ENCODE data around the gene GNB5.
"Not testable (repeated sequence)": the region's sequence is repeated elsewhere in the genome, so short reads cannot be mapped to it uniquely, and the experiment has no call there.

Gene GNB5

GRCh38 chr15:52097180-52097579 is 94.0 kb downstream of the GNB5 start:
- Histone ChIP-seq H3K36me3 (ENCODE audit: control insufficient read depth in 5 of 5, insufficient read depth in 5 of 5, low read length in 5 of 5) (no peaks in the 10 kb centered on the region), H3K27ac (ENCODE audit: low read depth, low read length) (peak overlapping the region; percentile 48), H3K9ac (ENCODE audit: low read length in 5 of 5) (no peak overlapping the region), H3K27me3 (ENCODE audit: control insufficient read depth in 5 of 5, insufficient read depth in 4 of 5, low read length in 5 of 5) (no peaks in the 10 kb centered on the region), H3K4me3 (ENCODE audit: low read depth in 1 of 5, low read length in 5 of 5) (no peak overlapping the region), H3K9me3 (ENCODE audit: control insufficient read depth in 5 of 5, low read length in 5 of 5) (no peaks in the 10 kb centered on the region), H3K4me1 (ENCODE audit: control insufficient read depth in 5 of 5, insufficient read depth in 5 of 5, low read length in 5 of 5) (peaks cover 12 to 38% (median 36%) of the 10 kb centered on the region in 5 donors)

- not testable (repeated sequence) for H3K9ac ChIP-seq (ENCODE audit: low read length in 5 of 5); H3K27me3 ChIP-seq (ENCODE audit: control insufficient read depth in 5 of 5, insufficient read depth in 4 of 5, low read length in 5 of 5); H3K9me3 ChIP-seq (ENCODE audit: control insufficient read depth in 5 of 5, low read length in 5 of 5); H3K4me3 ChIP-seq (ENCODE audit: low read depth in 1 of 5, low read length in 5 of 5); H3K36me3 ChIP-seq (ENCODE audit: control insufficient read depth in 5 of 5, insufficient read depth in 5 of 5, low read length in 5 of 5)
- peak overlapping the region; percentile 48 for H3K27ac ChIP-seq (ENCODE audit: low read depth, low read length)
- H3K4me1 ChIP-seq (ENCODE audit: control insufficient read depth in 5 of 5, insufficient read depth in 5 of 5, low read length in 5 of 5), result peaks cover 12 to 38% (median 32%) of the 10 kb centered on the region in 5 donors
These were observed 94.7 kb downstream of the GNB5 start for GRCh38 chr15:52096536-52096935.

GRCh38 chr15:52095597-52096262 is 95.5 kb downstream of the GNB5 start:
- no peaks in the 10 kb centered on the region for H3K27me3 ChIP-seq (ENCODE audit: control insufficient read depth in 5 of 5, insufficient read depth in 4 of 5, low read length in 5 of 5)
- peak overlapping the region; percentile 78 for H3K27ac ChIP-seq (ENCODE audit: low read depth, low read length)
- no peak overlapping the region for H3K9ac ChIP-seq (ENCODE audit: low read length in 5 of 5)
- H3K36me3 ChIP-seq (ENCODE audit: control insufficient read depth in 5 of 5, insufficient read depth in 5 of 5, low read length in 5 of 5), result no peaks in the 10 kb centered on the region
- H3K9me3 ChIP-seq (ENCODE audit: control insufficient read depth in 5 of 5, low read length in 5 of 5), result no peaks in the 10 kb centered on the region
- H3K4me3 ChIP-seq (ENCODE audit: low read depth in 1 of 5, low read length in 5 of 5), result no peak overlapping the region
- H3K4me1 ChIP-seq (ENCODE audit: control insufficient read depth in 5 of 5, insufficient read depth in 5 of 5, low read length in 5 of 5), result peaks cover 12 to 40% (median 28%) of the 10 kb centered on the region in 5 donors

GRCh38 chr15:52094811-52095584 is 96.2 kb downstream of the GNB5 start:
- Histone ChIP-seq H3K36me3 (ENCODE audit: control insufficient read depth in 5 of 5, insufficient read depth in 5 of 5, low read length in 5 of 5) (no peaks in the 10 kb centered on the region), H3K9me3 (ENCODE audit: control insufficient read depth in 5 of 5, low read length in 5 of 5) (peaks cover 0 to 5% (median 3%) of the 10 kb centered on the region in 5 donors), H3K27ac (ENCODE audit: low read depth, low read length) (peak overlapping the region; percentile 78), H3K27me3 (ENCODE audit: control insufficient read depth in 5 of 5, insufficient read depth in 4 of 5, low read length in 5 of 5) (no peaks in the 10 kb centered on the region), H3K4me3 (ENCODE audit: low read depth in 1 of 5, low read length in 5 of 5) (no peak overlapping the region), H3K9ac (ENCODE audit: low read length in 5 of 5) (peak overlapping the region in 1 of 5 donors; percentile 25), H3K4me1 (ENCODE audit: control insufficient read depth in 5 of 5, insufficient read depth in 5 of 5, low read length in 5 of 5) (peaks cover 12 to 40% (median 28%) of the 10 kb centered on the region in 5 donors)

GRCh38 chr15:52093539-52094510 is 97.4 kb downstream of the GNB5 start:
- H3K27me3 ChIP-seq (ENCODE audit: control insufficient read depth in 5 of 5, insufficient read depth in 4 of 5, low read length in 5 of 5), result no peaks in the 10 kb centered on the region
- H3K9me3 ChIP-seq (ENCODE audit: control insufficient read depth in 5 of 5, low read length in 5 of 5), result peaks cover 0 to 5% (median 3%) of the 10 kb centered on the region in 5 donors
- H3K36me3 ChIP-seq (ENCODE audit: control insufficient read depth in 5 of 5, insufficient read depth in 5 of 5, low read length in 5 of 5), result no peaks in the 10 kb centered on the region
- peaks cover 12 to 40% (median 28%) of the 10 kb centered on the region in 5 donors for H3K4me1 ChIP-seq (ENCODE audit: control insufficient read depth in 5 of 5, insufficient read depth in 5 of 5, low read length in 5 of 5)
- H3K4me3 ChIP-seq (ENCODE audit: low read depth in 1 of 5, low read length in 5 of 5), result peak overlapping the region in 3 of 5 donors; percentile 7 to 16 (median 16)
- peak overlapping the region; percentile 78 for H3K27ac ChIP-seq (ENCODE audit: low read depth, low read length)
- H3K9ac ChIP-seq (ENCODE audit: low read length in 5 of 5), result peak overlapping the region in 1 of 5 donors; percentile 35

- Histone ChIP-seq H3K4me1 (ENCODE audit: control insufficient read depth in 5 of 5, insufficient read depth in 5 of 5, low read length in 5 of 5) (peaks cover 12 to 40% (median 28%) of the 10 kb centered on the region in 5 donors), H3K9ac (ENCODE audit: low read length in 5 of 5) (peak overlapping the region in 1 of 5 donors; percentile 35), H3K9me3 (ENCODE audit: control insufficient read depth in 5 of 5, low read length in 5 of 5) (peaks cover 0 to 5% (median 3%) of the 10 kb centered on the region in 5 donors), H3K4me3 (ENCODE audit: low read depth in 1 of 5, low read length in 5 of 5) (peak overlapping the region in 2 of 5 donors; percentile 16), H3K36me3 (ENCODE audit: control insufficient read depth in 5 of 5, insufficient read depth in 5 of 5, low read length in 5 of 5) (no peaks in the 10 kb centered on the region), H3K27me3 (ENCODE audit: control insufficient read depth in 5 of 5, insufficient read depth in 4 of 5, low read length in 5 of 5) (no peaks in the 10 kb centered on the region), H3K27ac (ENCODE audit: low read depth, low read length) (peak overlapping the region; percentile 78)
These were observed 98.0 kb downstream of the GNB5 start for GRCh38 chr15:52093167-52093538.

- Histone ChIP-seq H3K27me3 (ENCODE audit: control insufficient read depth in 5 of 5, insufficient read depth in 4 of 5, low read length in 5 of 5) (no peaks in the 10 kb centered on the region), H3K4me1 (ENCODE audit: control insufficient read depth in 5 of 5, insufficient read depth in 5 of 5, low read length in 5 of 5) (peaks cover 11 to 31% (median 27%) of the 10 kb centered on the region in 5 donors), H3K9me3 (ENCODE audit: control insufficient read depth in 5 of 5, low read length in 5 of 5) (peaks cover 9 to 17% (median 12%) of the 10 kb centered on the region in 5 donors), H3K27ac (ENCODE audit: low read depth, low read length) (no peak overlapping the region), H3K9ac (ENCODE audit: low read length in 5 of 5) (no peak overlapping the region), H3K4me3 (ENCODE audit: low read depth in 1 of 5, low read length in 5 of 5) (no peak overlapping the region), H3K36me3 (ENCODE audit: control insufficient read depth in 5 of 5, insufficient read depth in 5 of 5, low read length in 5 of 5) (no peaks in the 10 kb centered on the region)
These were observed 101.0 kb downstream of the GNB5 start for GRCh38 chr15:52090193-52090592.

- no peak overlapping the region for H3K9ac ChIP-seq (ENCODE audit: low read length in 5 of 5)
- no peaks in the 10 kb centered on the region for H3K36me3 ChIP-seq (ENCODE audit: control insufficient read depth in 5 of 5, insufficient read depth in 5 of 5, low read length in 5 of 5)
- peaks cover 9 to 17% (median 12%) of the 10 kb centered on the region in 5 donors for H3K9me3 ChIP-seq (ENCODE audit: control insufficient read depth in 5 of 5, low read length in 5 of 5)
- no peak overlapping the region for H3K4me3 ChIP-seq (ENCODE audit: low read depth in 1 of 5, low read length in 5 of 5)
- H3K27me3 ChIP-seq (ENCODE audit: control insufficient read depth in 5 of 5, insufficient read depth in 4 of 5, low read length in 5 of 5), result no peaks in the 10 kb centered on the region
- no peak overlapping the region for H3K27ac ChIP-seq (ENCODE audit: low read depth, low read length)
- H3K4me1 ChIP-seq (ENCODE audit: control insufficient read depth in 5 of 5, insufficient read depth in 5 of 5, low read length in 5 of 5), result peaks cover 0 to 6% (median 0%) of the 10 kb centered on the region in 5 donors
These were observed 105.0 kb downstream of the GNB5 start for GRCh38 chr15:52086011-52086786.

- no peak overlapping the region for H3K9ac ChIP-seq (ENCODE audit: low read length in 5 of 5)
- H3K36me3 ChIP-seq (ENCODE audit: control insufficient read depth in 5 of 5, insufficient read depth in 5 of 5, low read length in 5 of 5), result no peaks in the 10 kb centered on the region
- H3K4me3 ChIP-seq (ENCODE audit: low read depth in 1 of 5, low read length in 5 of 5), result no peak overlapping the region
- H3K4me1 ChIP-seq (ENCODE audit: control insufficient read depth in 5 of 5, insufficient read depth in 5 of 5, low read length in 5 of 5), result peaks cover 0 to 6% (median 0%) of the 10 kb centered on the region in 5 donors
- no peak overlapping the region for H3K27ac ChIP-seq (ENCODE audit: low read depth, low read length)
- no peaks in the 10 kb centered on the region for H3K27me3 ChIP-seq (ENCODE audit: control insufficient read depth in 5 of 5, insufficient read depth in 4 of 5, low read length in 5 of 5)
- peaks cover 9 to 14% (median 12%) of the 10 kb centered on the region in 5 donors for H3K9me3 ChIP-seq (ENCODE audit: control insufficient read depth in 5 of 5, low read length in 5 of 5)
These were observed 105.9 kb downstream of the GNB5 start for GRCh38 chr15:52085299-52085698.
